PC-9 (cell line): ENCODE measurements around the gene PRH1. TPM values are rescaled to one million over a fixed set of nuclear protein-coding genes. Genes with fewer than 3 reads are reported as not detected.

Source experiments
- BruUV-seq: library from RNA; stranded (reverse); fragments of 400-500 nt; replicated peaks from 2 replicates; lab custom pipeline; 2021; lab: Mats Ljungman, UMichigan
- CTCF ChIA-PET: fragments of 300-600 bp; sonication (Branson Sonifier 250); formaldehyde crosslinking; loops from one replicate; lab custom pipeline; 2022; ENCODE audit warnings: antibody characterized with exemption; lab: Charles Lee
- POLR2A ChIA-PET: fragments of 300-600 bp; sonication (Branson Sonifier 250); formaldehyde crosslinking; loops from one replicate; lab custom pipeline; 2022; ENCODE audit warnings: antibody characterized with exemption; ENCODE audit not compliant: unreplicated experiment; lab: Charles Lee
- DNase-seq, 2 experiments: peaks; one replicate each; pipeline versions ENCODE4 v3.0.0 to v3.0.0-alpha.2; 2015 to 2022; ENCODE audit warnings: mixed read lengths in 1 of 2
- H2AFZ ChIP-seq: fragments of 200-600 bp; sonication (generic); 2 replicates; pipeline ENCODE4 v1.8.1; 2017; ENCODE audit warnings: antibody characterized with exemption
- H3F3A ChIP-seq: fragments of 200-600 bp; sonication (generic); 2 replicates; pipeline ENCODE4 v1.8.1; 2017; ENCODE audit warnings: antibody characterized with exemption, mild to moderate bottlenecking, low read depth; ENCODE audit not compliant: insufficient read depth
- H3K27ac ChIP-seq: fragments of 200-600 bp; sonication (generic); 2 replicates; pipeline ENCODE4 v1.6.1; 2016; ENCODE audit warnings: mixed run types
- H3K27me3 ChIP-seq: fragments of 200-600 bp; sonication (generic); 2 replicates; pipeline ENCODE4 v1.6.1; 2016; ENCODE audit warnings: low read depth, mixed run types; ENCODE audit not compliant: insufficient read depth
- H3K36me3 ChIP-seq: fragments of 200-600 bp; sonication (generic); 2 replicates; pipeline ENCODE4 v1.6.1; 2016; ENCODE audit warnings: low read depth, mixed run types
- H3K4me1 ChIP-seq: fragments of 200-600 bp; sonication (generic); replicated peaks from 2 replicates; pipeline ENCODE4 v1.6.1; 2016; ENCODE audit warnings: mixed run types; ENCODE audit not compliant: insufficient read depth
- H3K4me2 ChIP-seq: fragments of 200-600 bp; sonication (generic); 2 replicates; pipeline ENCODE4 v1.6.1; 2017; ENCODE audit warnings: mixed run types
- H3K4me3 ChIP-seq: fragments of 200-600 bp; sonication (generic); 2 replicates; pipeline ENCODE4 v1.6.1; 2016; ENCODE audit warnings: mixed run types
- H3K79me2 ChIP-seq: fragments of 200-600 bp; sonication (generic); 2 replicates; pipeline ENCODE4 v1.6.1; 2017; ENCODE audit warnings: low read depth, mixed run types
- H3K9me2 ChIP-seq: fragments of 200-600 bp; sonication (generic); 2 replicates; pipeline ENCODE4 v1.8.1; 2017; ENCODE audit warnings: mild to moderate bottlenecking; ENCODE audit not compliant: insufficient read depth
- H3K9me3 ChIP-seq: fragments of 200-600 bp; sonication (generic); 2 replicates; pipeline ENCODE4 v1.8.1; 2016; ENCODE audit warnings: low read depth; ENCODE audit not compliant: insufficient read depth
- H4K20me1 ChIP-seq: fragments of 200-600 bp; sonication (generic); 2 replicates; pipeline ENCODE4 v1.8.1; 2017; ENCODE audit not compliant: insufficient read depth
- CTCF ChIP-seq: fragments of 200-600 bp; sonication (generic); conservative IDR thresholded peaks from 2 replicates; pipeline ENCODE4 v1.6.1; 2017; ENCODE audit warnings: mixed run types, antibody characterized with exemption, mild to moderate bottlenecking, moderate library complexity
- EZH2 ChIP-seq: fragments of 200-600 bp; sonication (generic); IDR thresholded peaks from 2 replicates; pipeline ENCODE4 v1.8.0; 2017; ENCODE audit warnings: antibody characterized with exemption, low read depth
- intact Hi-C: fragments of 100-400 bp; cut with micrococcal nuclease; formaldehyde crosslinking; loops from one replicate; pipeline ENCODE4 v1.10.0; 2022; ENCODE audit not compliant: unreplicated experiment
- total RNA-seq: library from RNA; stranded (reverse); gene quantifications from 2 replicates; pipeline ENCODE4 v1.2.3, GENCODE V29; 2021

PRH1 gene
- total RNA-seq, 1 experiment from 2014 or later, result 17.2 TPM

- Histone ChIP-seq H4K20me1 (0 out of 2 replicates have a peak, but pooled peaks cover 4% of the 10 kb centered on the region), H3K27me3 (no peaks in the 10 kb centered on the region), H3F3A (no peaks in the 10 kb centered on the region), H3K9me3 (no peaks in the 10 kb centered on the region), H3K27ac (no peak overlapping the region), H3K4me2 (no peak overlapping the region), H3K4me1 (no peaks in the 10 kb centered on the region), H3K36me3 (no peaks in the 10 kb centered on the region; the same call in 1 of the 2 replicates), H2AFZ (no peak overlapping the region), H3K9me2 (no peaks in the 10 kb centered on the region), H3K79me2 (no peaks in the 10 kb centered on the region), H3K4me3 (no peak overlapping the region)
- intact Hi-C loops, result no loop called here
- BruUV-seq, result no TSS peak
- TF ChIP-seq CTCF (no peak), EZH2 (no peak)
- ChIA-PET CTCF (no interaction called here), POLR2A (interaction anchor here (0.6 kb wide), 1 partner anchor 53 kb away, joined by 4 read pairs; no protein-coding TSS in a partner anchor)
- DNase-seq, result no peak
Measured at GRCh38 chr12:10900530-10900929, 16.5 kb upstream of the PRH1 start.

DNA sequence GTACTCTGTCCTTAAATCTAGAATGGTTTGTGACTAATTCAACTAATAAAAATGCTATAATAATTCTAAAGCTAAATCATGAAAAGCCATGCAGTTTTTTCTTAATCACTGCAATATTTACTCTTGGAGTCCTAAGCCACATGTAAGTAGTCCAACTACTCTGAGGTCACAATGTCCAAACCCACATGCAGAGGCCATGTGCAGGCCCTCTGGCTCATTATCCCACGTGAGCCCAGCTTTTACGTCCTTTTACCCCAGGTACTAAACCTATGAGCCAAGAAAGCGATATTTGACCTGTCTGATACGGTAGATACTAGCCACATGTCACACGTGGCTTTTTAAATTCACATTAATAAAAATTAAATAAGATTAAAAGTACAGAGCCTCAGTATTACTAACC, 12.8 kb upstream of the PRH1 start:
- Histone ChIP-seq H3K4me1 (no peaks in the 10 kb centered on the region), H3K27me3 (no peaks in the 10 kb centered on the region), H3K27ac (no peak overlapping the region), H3K4me2 (no peak overlapping the region), H3K36me3 (no peaks in the 10 kb centered on the region; the same call in 1 of the 2 replicates), H3K9me2 (no peaks in the 10 kb centered on the region), H3K9me3 (no peaks in the 10 kb centered on the region), H4K20me1 (no peaks in the 10 kb centered on the region), H2AFZ (no peak overlapping the region), H3F3A (no peaks in the 10 kb centered on the region), H3K79me2 (no peaks in the 10 kb centered on the region), H3K4me3 (no peak overlapping the region)
- DNase-seq, result no peak
- no TSS peak for BruUV-seq
- ChIA-PET POLR2A (no interaction called here), CTCF (no interaction called here)
- intact Hi-C loops, result no loop called here
- TF ChIP-seq EZH2 (no peak), CTCF (no peak)

DNA sequence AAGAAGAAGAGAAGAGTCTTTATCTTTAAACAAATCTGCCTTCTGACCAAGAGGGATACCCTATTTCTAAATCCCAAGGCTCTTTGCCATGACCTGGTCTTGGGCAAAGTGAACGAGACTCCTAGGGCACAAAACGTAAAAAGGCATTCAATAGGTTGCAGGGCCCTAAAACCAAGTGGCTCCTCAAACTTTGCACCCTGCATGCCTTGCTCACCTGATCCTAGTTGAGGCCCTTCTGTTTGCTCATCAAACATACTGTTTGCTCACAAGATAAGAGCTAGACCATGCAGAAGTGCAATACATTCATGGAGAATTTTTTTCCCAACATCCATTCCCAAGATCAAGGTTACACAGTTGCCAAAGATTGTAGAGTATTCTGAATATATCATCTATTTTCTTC, 7.9 kb upstream of the PRH1 start:
- H3K4me1 ChIP-seq, result no peaks in the 10 kb centered on the region
- H3K36me3 ChIP-seq, result no peaks in the 10 kb centered on the region
- no peaks in the 10 kb centered on the region for H4K20me1 ChIP-seq
- no peak for DNase-seq
- TF ChIP-seq EZH2 (no peak), CTCF (no peak)
- no peaks in the 10 kb centered on the region for H3F3A ChIP-seq
- no peak overlapping the region for H3K4me2 ChIP-seq
- H2AFZ ChIP-seq, result no peak overlapping the region
- H3K27me3 ChIP-seq, result no peaks in the 10 kb centered on the region
- no peak overlapping the region for H3K4me3 ChIP-seq
- H3K79me2 ChIP-seq, result no peaks in the 10 kb centered on the region
- no peaks in the 10 kb centered on the region for H3K9me3 ChIP-seq
- ChIA-PET POLR2A (no interaction called here), CTCF (no interaction called here)
- intact Hi-C loops, result no loop called here
- H3K27ac ChIP-seq, result no peak overlapping the region
- H3K9me2 ChIP-seq, result no peaks in the 10 kb centered on the region
- BruUV-seq, result no TSS peak
